ENCODE data around the gene PSMD11. TPM values are rescaled to one million over a fixed set of nuclear protein-coding genes. Genes with fewer than 3 reads are reported as not detected.

PSMD11 gene
- total and polyA plus RNA-seq, 2 donors (not counting 3 experiments of a cell fraction or from before 2014, with no cell fraction given): 59.4 to 153 TPM

GRCh38 chr17:32479074-32479617, 34.8 kb downstream of the PSMD11 start:
- Histone ChIP-seq H3K4me2 (ENCODE audit: insufficient read depth, low read length) (no peak overlapping the region), H3K9me3 (replicated peaks; ENCODE audit: control insufficient read depth, insufficient read depth, low read length) (no peaks in the 10 kb centered on the region), H2AFZ (ENCODE audit: low read depth, low read length) (no peak overlapping the region), H3K36me3 (ENCODE audit: control insufficient read depth in 2 of 2, extremely low read depth in 1 of 2, insufficient read depth in 2 of 2, low read length in 2 of 2) (peaks cover 36 to 54% of the 10 kb centered on the region in 2 experiments), H3K79me2 (ENCODE audit: control insufficient read depth, insufficient read depth, low read length) (no peaks in the 10 kb centered on the region), H3K4me3 (replicated peaks in 1 of 3; ENCODE audit: insufficient read depth in 1 of 3, low read depth in 1 of 3, low read length in 3 of 3) (no peak overlapping the region), H3K9me1 (replicated peaks; ENCODE audit: control insufficient read depth, extremely low read depth, insufficient read depth, low read length) (no peaks in the 10 kb centered on the region), H3K27ac (ENCODE audit: insufficient read depth, low read depth, low read length) (no peak overlapping the region), H3K9ac (replicated peaks; ENCODE audit: extremely low read depth, insufficient read depth, low read length) (no peak overlapping the region), H3K27me3 (ENCODE audit: control insufficient read depth in 2 of 2, insufficient read depth in 2 of 2, low read length in 2 of 2) (no peaks in the 10 kb centered on the region), H4K20me1 (replicated peaks; ENCODE audit: control insufficient read depth, extremely low read depth, insufficient read depth, low read length) (no peaks in the 10 kb centered on the region), H3K4me1 (ENCODE audit: control insufficient read depth, extremely low read depth, insufficient read depth, low read length) (no peaks in the 10 kb centered on the region)
- POLR2A ChIA-PET: no interaction called here
- TF ChIP-seq EZH2 (IDR thresholded peaks at IDR 0.05; ENCODE audit: borderline replicate concordance, low read depth, low read length, severe bottlenecking): no peak
- no peak for TF ChIP-seq MYC (IDR thresholded peaks at IDR 0.05; ENCODE audit: low read depth, low read length)
- TF ChIP-seq MAX (IDR thresholded peaks at IDR 0.05; ENCODE audit: insufficient read depth, insufficient read length): no peak
- TF ChIP-seq POLR2AphosphoS5 (IDR thresholded peaks at IDR 0.05; ENCODE audit: insufficient read depth, low read depth, low read length): no peak
- TF ChIP-seq FOS (IDR thresholded peaks at IDR 0.05; ENCODE audit: borderline replicate concordance, insufficient read depth, low read length): no peak
- no peak for TF ChIP-seq POLR2A (IDR thresholded peaks at IDR 0.05; ENCODE audit: low read depth, low read length)
- TF ChIP-seq, protein P1, sequence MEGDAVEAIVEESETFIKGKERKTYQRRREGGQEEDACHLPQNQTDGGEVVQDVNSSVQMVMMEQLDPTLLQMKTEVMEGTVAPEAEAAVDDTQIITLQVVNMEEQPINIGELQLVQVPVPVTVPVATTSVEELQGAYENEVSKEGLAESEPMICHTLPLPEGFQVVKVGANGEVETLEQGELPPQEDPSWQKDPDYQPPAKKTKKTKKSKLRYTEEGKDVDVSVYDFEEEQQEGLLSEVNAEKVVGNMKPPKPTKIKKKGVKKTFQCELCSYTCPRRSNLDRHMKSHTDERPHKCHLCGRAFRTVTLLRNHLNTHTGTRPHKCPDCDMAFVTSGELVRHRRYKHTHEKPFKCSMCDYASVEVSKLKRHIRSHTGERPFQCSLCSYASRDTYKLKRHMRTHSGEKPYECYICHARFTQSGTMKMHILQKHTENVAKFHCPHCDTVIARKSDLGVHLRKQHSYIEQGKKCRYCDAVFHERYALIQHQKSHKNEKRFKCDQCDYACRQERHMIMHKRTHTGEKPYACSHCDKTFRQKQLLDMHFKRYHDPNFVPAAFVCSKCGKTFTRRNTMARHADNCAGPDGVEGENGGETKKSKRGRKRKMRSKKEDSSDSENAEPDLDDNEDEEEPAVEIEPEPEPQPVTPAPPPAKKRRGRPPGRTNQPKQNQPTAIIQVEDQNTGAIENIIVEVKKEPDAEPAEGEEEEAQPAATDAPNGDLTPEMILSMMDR (IDR thresholded peaks at IDR 0.05; ENCODE audit: extremely low read depth in 1 of 2, insufficient read depth in 1 of 2, low read depth in 1 of 2, low read length in 2 of 2): no peak
- no peak for TF ChIP-seq JUN (IDR thresholded peaks at IDR 0.05; ENCODE audit: borderline replicate concordance, insufficient read depth, insufficient read length, low read depth)
- TF ChIP-seq GATA2 (IDR thresholded peaks at IDR 0.05; ENCODE audit: insufficient read depth, insufficient read length, low read depth, low read length): no peak
- no TSS peak for BruUV-seq (replicated peaks)
- FAIRE-seq (no peak), DNase-seq (ENCODE audit: low read depth, low spot score) (no peak)
- dilution Hi-C loops (cut with MboI; ENCODE audit: extremely low pct_ligation_motif_present, low sequenced_read_pairs) (no loop called here), intact Hi-C loops (cut with micrococcal nuclease) (no loop called here)
- CTCF ChIA-PET: interaction anchor here (1.4 to 1.9 kb wide), 2 partner anchors 16 to 276 kb away, joined by 5 read pairs; no protein-coding TSS in a partner anchor
